Glutamatergic neuron (in vitro differentiated cells): ENCODE measurements around the gene HSF5. TPM values are rescaled to one million over a fixed set of nuclear protein-coding genes. Genes with fewer than 3 reads are reported as not detected.

Experiments used
- DNase-seq: peaks from one replicate; pipeline ENCODE4 v3.0.0; 2022
- H3K27ac Mint-ChIP-seq: one replicate; pipeline ENCODE4 v1.8.0; 2020; ENCODE audit warnings: mild to moderate bottlenecking, mixed read lengths, inconsistent platforms; ENCODE audit not compliant: unreplicated experiment
- H3K27me3 Mint-ChIP-seq: one replicate; pipeline ENCODE4 v1.8.0; 2020; ENCODE audit warnings: mild to moderate bottlenecking, moderate library complexity, mixed read lengths, inconsistent platforms; ENCODE audit not compliant: unreplicated experiment
- H3K36me3 Mint-ChIP-seq: one replicate; pipeline ENCODE4 v1.8.0; 2020; ENCODE audit warnings: mild to moderate bottlenecking, mixed read lengths, inconsistent platforms; ENCODE audit not compliant: unreplicated experiment
- H3K4me1 Mint-ChIP-seq: one replicate; pipeline ENCODE4 v1.8.0; 2020; ENCODE audit warnings: mild to moderate bottlenecking, low read depth, mixed read lengths, inconsistent platforms; ENCODE audit not compliant: unreplicated experiment
- H3K4me3 Mint-ChIP-seq: one replicate; pipeline ENCODE4 v1.8.0; 2020; ENCODE audit warnings: mild to moderate bottlenecking, mixed read lengths, inconsistent platforms; ENCODE audit not compliant: unreplicated experiment
- H3K9me3 Mint-ChIP-seq: one replicate; pipeline ENCODE4 v1.8.0; 2020; ENCODE audit warnings: mild to moderate bottlenecking, moderate library complexity, mixed read lengths, inconsistent platforms; ENCODE audit not compliant: unreplicated experiment
- CTCF ChIP-seq: fragments of 200-600 bp; sonication (generic); IDR thresholded peaks from one replicate; pipeline ENCODE4 v1.5.0; 2021; ENCODE audit not compliant: partially characterized antibody, unreplicated experiment
- total RNA-seq: library from RNA; stranded (reverse); fragmentation: NEBNext Ultra II Directional; extraction: Animal tissue kit (Norgen Biotek cat#: 25700); gene quantifications from one replicate; pipeline ENCODE4 v1.2.1, GENCODE V29; 2021; ENCODE audit not compliant: unreplicated experiment

Gene HSF5
- total RNA-seq, 1 donor from 2014 or later: 0.10 TPM

DNA sequence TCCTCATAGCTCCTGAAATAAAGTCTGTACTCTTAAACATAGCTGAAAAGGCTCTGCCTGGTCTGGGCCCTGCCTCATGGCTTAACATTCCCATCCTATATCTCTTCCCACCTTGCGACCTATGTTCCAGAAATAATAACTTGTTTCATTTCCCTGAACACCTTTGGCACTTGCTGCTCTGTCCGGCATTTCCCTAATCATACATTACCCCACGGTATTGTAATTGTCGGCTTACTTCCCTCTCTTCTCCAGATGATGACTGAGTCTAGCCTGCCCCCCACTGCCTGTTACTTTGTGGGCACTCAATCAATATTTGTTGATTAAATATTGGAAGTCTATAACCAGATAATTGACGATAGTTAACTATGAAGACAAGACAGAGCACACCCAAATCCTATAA lies 113.0 kb downstream of the HSF5 start:
- Mint-ChIP-seq H3K27me3 (no peaks in the 10 kb centered on the region), H3K27ac (no peak overlapping the region), H3K4me3 (no peak overlapping the region), H3K36me3 (no peaks in the 10 kb centered on the region), H3K9me3 (no peaks in the 10 kb centered on the region), H3K4me1 (peaks cover 9% of the 10 kb centered on the region)
- TF ChIP-seq CTCF: no peak
- DNase-seq: no peak

- Mint-ChIP-seq H3K27me3 (no peaks in the 10 kb centered on the region), H3K36me3 (no peaks in the 10 kb centered on the region), H3K4me1 (peaks cover 9% of the 10 kb centered on the region), H3K9me3 (no peaks in the 10 kb centered on the region), H3K4me3 (no peak overlapping the region), H3K27ac (no peak overlapping the region)
- TF ChIP-seq CTCF: no peak
- no peak for DNase-seq
Measured at GRCh38 chr17:58373923-58374322, 114.3 kb downstream of the HSF5 start.

- H3K4me3 Mint-ChIP-seq: no peak overlapping the region
- no peaks in the 10 kb centered on the region for H3K27me3 Mint-ChIP-seq
- H3K36me3 Mint-ChIP-seq: no peaks in the 10 kb centered on the region
- H3K4me1 Mint-ChIP-seq: peaks cover 9% of the 10 kb centered on the region
- H3K9me3 Mint-ChIP-seq: no peaks in the 10 kb centered on the region
- no peak overlapping the region for H3K27ac Mint-ChIP-seq
- TF ChIP-seq CTCF: no peak
- no peak for DNase-seq
Measured at GRCh38 chr17:58373003-58373402, 115.2 kb downstream of the HSF5 start.

DNA sequence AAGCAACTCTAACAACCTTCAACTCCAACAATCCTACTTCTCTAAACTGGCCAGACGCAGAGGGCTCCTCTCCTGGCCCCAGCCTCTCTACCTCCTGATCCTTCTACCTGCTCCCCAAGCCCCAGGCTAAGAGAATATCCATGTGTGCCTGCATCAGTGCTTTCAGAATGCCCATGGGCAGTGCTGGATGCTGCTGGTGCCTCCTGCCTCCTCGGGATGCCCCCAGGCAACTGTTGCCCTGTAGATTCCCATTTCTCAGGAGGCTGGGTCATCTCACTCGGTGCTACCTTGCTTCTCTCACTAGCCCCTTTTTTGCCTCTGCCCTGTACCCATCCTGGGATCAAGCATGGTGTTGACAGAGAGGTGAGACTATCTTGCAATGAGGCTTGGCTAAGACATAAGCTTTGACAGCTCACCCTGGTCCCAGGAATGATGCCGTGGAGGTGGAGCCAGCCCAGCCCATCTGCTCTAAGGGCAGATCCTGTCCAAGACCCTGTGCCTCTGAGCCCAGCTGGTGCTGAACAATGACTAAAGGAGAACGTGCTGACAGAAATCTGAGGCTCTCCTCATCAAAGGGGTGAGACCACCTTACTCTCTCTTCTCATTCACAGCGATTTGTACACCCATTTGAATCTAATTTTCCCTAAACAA lies 116.8 kb downstream of the HSF5 start:
- no peak for TF ChIP-seq CTCF
- no peaks in the 10 kb centered on the region for H3K36me3 Mint-ChIP-seq
- no peak for DNase-seq
- H3K27ac Mint-ChIP-seq: no peak overlapping the region
- H3K4me1 Mint-ChIP-seq: peaks cover 9% of the 10 kb centered on the region
- no peaks in the 10 kb centered on the region for H3K27me3 Mint-ChIP-seq
- no peak overlapping the region for H3K4me3 Mint-ChIP-seq
- no peaks in the 10 kb centered on the region for H3K9me3 Mint-ChIP-seq

- DNase-seq: no peak
- no peaks in the 10 kb centered on the region for H3K36me3 Mint-ChIP-seq
Measured at GRCh38 chr17:58370716-58371115, 117.5 kb downstream of the HSF5 start.

More at GRCh38 chr17:58370716-58371115, 117.5 kb downstream of the HSF5 start:
- Mint-ChIP-seq H3K4me1 (peaks cover 9% of the 10 kb centered on the region), H3K27ac (no peak overlapping the region), H3K4me3 (no peak overlapping the region), H3K9me3 (no peaks in the 10 kb centered on the region), H3K27me3 (no peaks in the 10 kb centered on the region)
- TF ChIP-seq CTCF: no peak
